HG03432 (cell line): ENCODE results near the gene UBAC2.

Experiments used
- ATAC-seq: cut with Tn5 transposase; IDR thresholded peaks from one replicate; pipeline ENCODE4 v1.9.1; 2021; ENCODE audit warnings: mild to moderate bottlenecking, moderate library complexity; ENCODE audit not compliant: unreplicated experiment

The UBAC2 gene

GRCh38 chr13:99289674-99290337, 89.2 kb downstream of the UBAC2 start:
- ATAC-seq = no peak

- ATAC-seq = no peak
Observed at GRCh38 chr13:99290894-99291293, 90.2 kb downstream of the UBAC2 start.

GRCh38 chr13:99293178-99293577, 92.5 kb downstream of the UBAC2 start:
- no peak for ATAC-seq

- no peak for ATAC-seq
Observed at GRCh38 chr13:99294198-99294597, 93.5 kb downstream of the UBAC2 start.

- no peak for ATAC-seq
Observed at GRCh38 chr13:99294958-99295357, 94.3 kb downstream of the UBAC2 start.

GRCh38 chr13:99295488-99296252, 95.0 kb downstream of the UBAC2 start:
- ATAC-seq = no peak

GRCh38 chr13:99296398-99296797, 95.7 kb downstream of the UBAC2 start:
- ATAC-seq = peak; percentile 61

- no peak for ATAC-seq
Observed at GRCh38 chr13:99297331-99297730, 96.7 kb downstream of the UBAC2 start.

- no peak for ATAC-seq
Observed at GRCh38 chr13:99298056-99298455, 97.4 kb downstream of the UBAC2 start.

GRCh38 chr13:99299256-99299919, 98.7 kb downstream of the UBAC2 start:
- ATAC-seq = no peak

- no peak for ATAC-seq
Observed at GRCh38 chr13:99299920-99300341, 99.3 kb downstream of the UBAC2 start.

GRCh38 chr13:99301056-99301838, 100.6 kb downstream of the UBAC2 start:
- no peak for ATAC-seq

GRCh38 chr13:99301913-99302636, 101.4 kb downstream of the UBAC2 start:
- ATAC-seq = no peak

GRCh38 chr13:99302637-99303505, 102.2 kb downstream of the UBAC2 start:
- ATAC-seq = no peak

GRCh38 chr13:99303863-99304521, 103.3 kb downstream of the UBAC2 start:
- no peak for ATAC-seq

- ATAC-seq = no peak
Observed at GRCh38 chr13:99304541-99304940, 103.9 kb downstream of the UBAC2 start.

GRCh38 chr13:99305158-99305557, 104.5 kb downstream of the UBAC2 start:
- ATAC-seq = no peak

GRCh38 chr13:99305566-99305965, 104.9 kb downstream of the UBAC2 start:
- ATAC-seq = no peak

- peak; percentile 68 for ATAC-seq
Observed at GRCh38 chr13:99307247-99307646, 106.6 kb downstream of the UBAC2 start, which contains the start of gene GPR183. TSS of gene GPR183 (minus strand) at chr13:99307399. CDS start at chr13:99296145, 11,254 bp downstream.
